ENCODE data around the gene ST3GAL4. TPM values are rescaled to one million over a fixed set of nuclear protein-coding genes. Genes with fewer than 3 reads are reported as not detected.

ST3GAL4 gene
- total RNA-seq, 1 experiment from 2014 or later, result 17.3 TPM

DNA sequence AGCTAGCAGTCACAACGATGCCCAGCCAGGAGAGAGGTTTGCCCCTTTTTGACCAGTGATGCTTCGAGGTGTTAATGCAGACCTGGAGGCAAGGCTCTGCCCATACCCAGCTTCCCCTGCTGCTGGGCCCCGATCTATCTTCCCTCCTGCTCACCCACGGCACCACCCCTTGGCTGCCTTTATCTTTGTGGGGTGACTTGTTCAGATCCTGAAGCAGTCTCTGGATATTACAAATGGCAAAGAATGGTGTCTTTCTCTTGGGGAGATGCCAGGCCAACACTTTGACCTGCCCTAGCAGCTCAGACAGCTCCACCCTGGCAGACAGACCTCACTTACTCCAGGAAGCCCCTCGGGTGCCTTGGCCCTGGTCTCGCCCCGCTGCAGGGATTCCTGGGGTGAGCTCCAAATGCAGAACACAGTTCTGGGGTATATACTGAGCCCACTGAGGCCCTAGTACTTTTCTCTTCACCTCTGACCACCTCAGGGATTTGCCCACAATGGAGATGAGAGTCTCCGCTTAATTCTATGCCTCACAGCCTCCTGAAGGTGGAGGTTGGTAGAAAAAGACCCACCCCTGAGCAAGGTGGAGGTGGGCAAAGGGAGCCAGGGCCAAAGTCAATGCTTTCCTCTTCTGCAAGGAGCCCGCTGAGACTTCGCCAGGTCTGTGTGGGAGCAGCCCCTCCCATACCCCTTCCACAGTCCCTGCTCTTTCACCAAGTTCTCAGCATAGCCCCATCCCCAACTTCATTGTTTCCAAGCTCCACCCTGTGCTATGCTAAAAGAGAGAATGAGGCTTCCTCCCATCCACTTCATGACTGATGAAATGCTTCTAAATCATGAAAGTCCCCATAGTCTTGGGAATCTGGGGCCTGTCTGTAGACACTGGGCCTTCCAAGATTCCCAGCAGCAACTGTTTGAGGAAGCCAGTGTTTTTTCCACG is 11.1 kb upstream of the ST3GAL4 start:
- POLR2A ChIA-PET, result no interaction called here
- Mint-ChIP-seq H3K36me3 (peaks cover 19% of the 10 kb centered on the region), H3K27ac (no peak overlapping the region), H3K4me3 (no peak overlapping the region), H3K27me3 (ENCODE audit: low read depth) (no peaks in the 10 kb centered on the region), H3K4me1 (peaks cover 49% of the 10 kb centered on the region), H3K9me3 (no peaks in the 10 kb centered on the region)
- ATAC-seq, result no peak; the same call in 1 of the 2 replicates
- TF ChIP-seq SMAD3 (CRISPR knock-in tag; IDR thresholded peaks at IDR 0.05; ENCODE audit: borderline replicate concordance) (no peak), ZNF396 (CRISPR knock-in tag; IDR thresholded peaks at IDR 0.05; ENCODE audit: borderline replicate concordance) (no peak), ETV6 (CRISPR knock-in tag; IDR thresholded peaks at IDR 0.05) (no peak), ZNF416 (CRISPR knock-in tag; IDR thresholded peaks at IDR 0.05) (no peak), FOXK1 (CRISPR knock-in tag; IDR thresholded peaks at IDR 0.05) (no peak), ZNF317 (CRISPR knock-in tag; IDR thresholded peaks at IDR 0.05; ENCODE audit: borderline replicate concordance, low read depth) (no peak), MYBL2 (CRISPR knock-in tag; IDR thresholded peaks at IDR 0.05) (no peak), ZNF263 (CRISPR knock-in tag; IDR thresholded peaks at IDR 0.05; ENCODE audit: low read depth) (no peak), ELF4 (CRISPR knock-in tag; IDR thresholded peaks at IDR 0.05; ENCODE audit: low read depth) (no peak)
- TF ChIP-seq, protein P1, sequence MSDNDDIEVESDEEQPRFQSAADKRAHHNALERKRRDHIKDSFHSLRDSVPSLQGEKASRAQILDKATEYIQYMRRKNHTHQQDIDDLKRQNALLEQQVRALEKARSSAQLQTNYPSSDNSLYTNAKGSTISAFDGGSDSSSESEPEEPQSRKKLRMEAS (CRISPR knock-in tag; IDR thresholded peaks at IDR 0.05), result no peak
- TF ChIP-seq, protein P2, sequence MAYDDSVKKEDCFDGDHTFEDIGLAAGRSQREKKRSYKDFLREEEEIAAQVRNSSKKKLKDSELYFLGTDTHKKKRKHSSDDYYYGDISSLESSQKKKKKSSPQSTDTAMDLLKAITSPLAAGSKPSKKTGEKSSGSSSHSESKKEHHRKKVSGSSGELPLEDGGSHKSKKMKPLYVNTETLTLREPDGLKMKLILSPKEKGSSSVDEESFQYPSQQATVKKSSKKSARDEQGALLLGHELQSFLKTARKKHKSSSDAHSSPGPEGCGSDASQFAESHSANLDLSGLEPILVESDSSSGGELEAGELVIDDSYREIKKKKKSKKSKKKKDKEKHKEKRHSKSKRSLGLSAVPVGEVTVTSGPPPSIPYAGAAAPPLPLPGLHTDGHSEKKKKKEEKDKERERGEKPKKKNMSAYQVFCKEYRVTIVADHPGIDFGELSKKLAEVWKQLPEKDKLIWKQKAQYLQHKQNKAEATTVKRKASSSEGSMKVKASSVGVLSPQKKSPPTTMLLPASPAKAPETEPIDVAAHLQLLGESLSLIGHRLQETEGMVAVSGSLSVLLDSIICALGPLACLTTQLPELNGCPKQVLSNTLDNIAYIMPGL (CRISPR knock-in tag; IDR thresholded peaks at IDR 0.05), result no peak
- TF ChIP-seq, protein P3, sequence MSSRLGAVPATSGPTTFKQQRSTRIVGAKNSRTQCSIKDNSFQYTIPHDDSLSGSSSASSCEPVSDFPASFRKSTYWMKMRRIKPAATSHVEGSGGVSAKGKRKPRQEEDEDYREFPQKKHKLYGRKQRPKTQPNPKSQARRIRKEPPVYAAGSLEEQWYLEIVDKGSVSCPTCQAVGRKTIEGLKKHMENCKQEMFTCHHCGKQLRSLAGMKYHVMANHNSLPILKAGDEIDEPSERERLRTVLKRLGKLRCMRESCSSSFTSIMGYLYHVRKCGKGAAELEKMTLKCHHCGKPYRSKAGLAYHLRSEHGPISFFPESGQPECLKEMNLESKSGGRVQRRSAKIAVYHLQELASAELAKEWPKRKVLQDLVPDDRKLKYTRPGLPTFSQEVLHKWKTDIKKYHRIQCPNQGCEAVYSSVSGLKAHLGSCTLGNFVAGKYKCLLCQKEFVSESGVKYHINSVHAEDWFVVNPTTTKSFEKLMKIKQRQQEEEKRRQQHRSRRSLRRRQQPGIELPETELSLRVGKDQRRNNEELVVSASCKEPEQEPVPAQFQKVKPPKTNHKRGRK (CRISPR knock-in tag; IDR thresholded peaks at IDR 0.05; ENCODE audit: borderline replicate concordance), result no peak
- TF ChIP-seq, protein P4, sequence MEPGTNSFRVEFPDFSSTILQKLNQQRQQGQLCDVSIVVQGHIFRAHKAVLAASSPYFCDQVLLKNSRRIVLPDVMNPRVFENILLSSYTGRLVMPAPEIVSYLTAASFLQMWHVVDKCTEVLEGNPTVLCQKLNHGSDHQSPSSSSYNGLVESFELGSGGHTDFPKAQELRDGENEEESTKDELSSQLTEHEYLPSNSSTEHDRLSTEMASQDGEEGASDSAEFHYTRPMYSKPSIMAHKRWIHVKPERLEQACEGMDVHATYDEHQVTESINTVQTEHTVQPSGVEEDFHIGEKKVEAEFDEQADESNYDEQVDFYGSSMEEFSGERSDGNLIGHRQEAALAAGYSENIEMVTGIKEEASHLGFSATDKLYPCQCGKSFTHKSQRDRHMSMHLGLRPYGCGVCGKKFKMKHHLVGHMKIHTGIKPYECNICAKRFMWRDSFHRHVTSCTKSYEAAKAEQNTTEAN (CRISPR knock-in tag; IDR thresholded peaks at IDR 0.05), result no peak
- TF ChIP-seq, protein P5, sequence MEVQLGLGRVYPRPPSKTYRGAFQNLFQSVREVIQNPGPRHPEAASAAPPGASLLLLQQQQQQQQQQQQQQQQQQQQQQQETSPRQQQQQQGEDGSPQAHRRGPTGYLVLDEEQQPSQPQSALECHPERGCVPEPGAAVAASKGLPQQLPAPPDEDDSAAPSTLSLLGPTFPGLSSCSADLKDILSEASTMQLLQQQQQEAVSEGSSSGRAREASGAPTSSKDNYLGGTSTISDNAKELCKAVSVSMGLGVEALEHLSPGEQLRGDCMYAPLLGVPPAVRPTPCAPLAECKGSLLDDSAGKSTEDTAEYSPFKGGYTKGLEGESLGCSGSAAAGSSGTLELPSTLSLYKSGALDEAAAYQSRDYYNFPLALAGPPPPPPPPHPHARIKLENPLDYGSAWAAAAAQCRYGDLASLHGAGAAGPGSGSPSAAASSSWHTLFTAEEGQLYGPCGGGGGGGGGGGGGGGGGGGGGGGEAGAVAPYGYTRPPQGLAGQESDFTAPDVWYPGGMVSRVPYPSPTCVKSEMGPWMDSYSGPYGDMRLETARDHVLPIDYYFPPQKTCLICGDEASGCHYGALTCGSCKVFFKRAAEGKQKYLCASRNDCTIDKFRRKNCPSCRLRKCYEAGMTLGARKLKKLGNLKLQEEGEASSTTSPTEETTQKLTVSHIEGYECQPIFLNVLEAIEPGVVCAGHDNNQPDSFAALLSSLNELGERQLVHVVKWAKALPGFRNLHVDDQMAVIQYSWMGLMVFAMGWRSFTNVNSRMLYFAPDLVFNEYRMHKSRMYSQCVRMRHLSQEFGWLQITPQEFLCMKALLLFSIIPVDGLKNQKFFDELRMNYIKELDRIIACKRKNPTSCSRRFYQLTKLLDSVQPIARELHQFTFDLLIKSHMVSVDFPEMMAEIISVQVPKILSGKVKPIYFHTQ (CRISPR knock-in tag; IDR thresholded peaks at IDR 0.05), result no peak
- TF ChIP-seq, protein P6, sequence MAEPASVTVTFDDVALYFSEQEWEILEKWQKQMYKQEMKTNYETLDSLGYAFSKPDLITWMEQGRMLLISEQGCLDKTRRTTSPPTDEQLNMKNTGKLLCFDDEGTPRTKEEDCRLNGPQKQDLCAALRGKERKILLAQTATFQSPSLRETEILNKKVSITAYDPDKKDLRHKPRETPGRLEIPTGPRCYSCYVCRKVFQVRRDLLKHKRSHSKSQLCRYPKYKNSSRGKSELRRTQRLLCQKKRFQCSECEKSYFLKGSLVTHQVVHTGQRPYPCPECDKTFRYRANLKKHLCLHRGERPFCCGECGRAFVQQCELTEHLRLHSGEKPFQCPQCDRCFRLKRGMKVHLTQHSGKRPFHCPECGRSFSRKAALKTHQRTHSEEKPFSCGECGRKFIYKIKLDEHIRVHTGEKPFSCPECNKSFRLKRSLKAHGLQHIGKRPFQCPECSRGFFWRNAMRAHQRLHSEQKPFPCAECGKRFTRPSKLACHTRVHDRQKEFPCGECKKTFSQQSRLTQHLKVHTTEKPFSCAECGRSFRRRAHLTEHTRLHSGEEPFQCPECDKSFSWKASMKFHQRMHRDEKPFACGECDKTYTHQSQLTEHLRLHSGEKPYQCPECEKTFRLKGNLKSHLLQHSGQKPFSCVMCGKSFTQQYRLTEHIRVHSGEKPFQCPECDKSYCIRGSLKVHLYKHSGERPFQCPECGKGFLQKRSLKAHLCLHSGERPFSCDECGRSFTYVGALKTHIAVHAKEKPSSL (CRISPR knock-in tag; conservative IDR thresholded peaks at IDR 0.05), result no peak
- CTCF ChIA-PET, result interaction anchor here (1.3 kb wide), 1 partner anchor 34 kb away, joined by 5 read pairs; no protein-coding TSS in a partner anchor
- no peak for DNase-seq (ENCODE audit: low spot score)
